ENCODE data around the gene NFKB1.

NFKB1 gene

GRCh38 chr4:102533904-102534303, 32.7 kb downstream of the NFKB1 start:
- no peak for DNase-seq

GRCh38 chr4:102534845-102535244, 33.7 kb downstream of the NFKB1 start:
- no peak for DNase-seq

GRCh38 chr4:102535398-102536082, 34.4 kb downstream of the NFKB1 start:
- DNase-seq = no peak

- no peak for DNase-seq
These were observed 35.6 kb downstream of the NFKB1 start for GRCh38 chr4:102536768-102537167.

- DNase-seq = no peak
These were observed 36.1 kb downstream of the NFKB1 start for GRCh38 chr4:102537269-102537668.

GRCh38 chr4:102541697-102542096, 40.5 kb downstream of the NFKB1 start:
- no peak for DNase-seq

GRCh38 chr4:102543030-102543928, 42.1 kb downstream of the NFKB1 start:
- DNase-seq = no peak

GRCh38 chr4:102546635-102547034, 45.5 kb downstream of the NFKB1 start:
- no peak for DNase-seq

GRCh38 chr4:102547973-102548372, 46.8 kb downstream of the NFKB1 start:
- no peak for DNase-seq

GRCh38 chr4:102551958-102552565, 50.9 kb downstream of the NFKB1 start:
- no peak for DNase-seq

GRCh38 chr4:102552781-102553180, 51.6 kb downstream of the NFKB1 start:
- DNase-seq = no peak

- DNase-seq = no peak
These were observed 52.8 kb downstream of the NFKB1 start for GRCh38 chr4:102553982-102554381.

- DNase-seq = no peak
These were observed 53.3 kb downstream of the NFKB1 start for GRCh38 chr4:102554482-102554881.

GRCh38 chr4:102554992-102555391, 53.8 kb downstream of the NFKB1 start:
- no peak for DNase-seq

GRCh38 chr4:102557636-102558035, 56.5 kb downstream of the NFKB1 start:
- DNase-seq = no peak

GRCh38 chr4:102560115-102560514, 59.0 kb downstream of the NFKB1 start:
- DNase-seq = no peak

GRCh38 chr4:102560571-102561341, 59.6 kb downstream of the NFKB1 start:
- no peak for DNase-seq

GRCh38 chr4:102563000-102563399, 61.8 kb downstream of the NFKB1 start:
- DNase-seq = no peak

GRCh38 chr4:102564399-102565059, 63.4 kb downstream of the NFKB1 start:
- peak; percentile 29 to 57 for DNase-seq

GRCh38 chr4:102565696-102566095, 64.5 kb downstream of the NFKB1 start:
- DNase-seq = no peak

- no peak for DNase-seq
These were observed 65.3 kb downstream of the NFKB1 start for GRCh38 chr4:102566426-102566825.

GRCh38 chr4:102567427-102567826, 66.3 kb downstream of the NFKB1 start:
- no peak for DNase-seq

Data from stimulated activated CD4-positive, alpha-beta T cell treated with anti-CD3 and anti-CD28 coated beads, Interleukin-2, amount 100 ng/mL, for 24 hours (primary cell).